ENCODE data around the gene GRIK2. TPM values are rescaled to one million over a fixed set of nuclear protein-coding genes. Genes with fewer than 3 reads are reported as not detected.

GRIK2 gene
- polyA plus RNA-seq, 6 donors from 2014 or later, result not detected

GRCh38 chr6:101994521-101994920 is 601.0 kb downstream of the GRIK2 start:
- Mint-ChIP-seq H3K9me3 (no peaks in the 10 kb centered on the region), H3K4me1 (no peaks in the 10 kb centered on the region), H3K27me3 (no peaks in the 10 kb centered on the region), H3K36me3 (no peaks in the 10 kb centered on the region), H3K4me3 (no peak overlapping the region), H3K27ac (no peak overlapping the region)
- ATAC-seq (ENCODE audit: low read depth in 2 of 2) (no peak), DNase-seq (no peak)

- H3K4me1 Mint-ChIP-seq, result no peaks in the 10 kb centered on the region
- no peaks in the 10 kb centered on the region for H3K36me3 Mint-ChIP-seq
- H3K9me3 Mint-ChIP-seq, result peaks cover 0 to 2% (median 0%) of the 10 kb centered on the region in 7 donors
- no peak overlapping the region for H3K4me3 Mint-ChIP-seq
- DNase-seq (no peak), ATAC-seq (ENCODE audit: low read depth in 2 of 2) (no peak)
- no peaks in the 10 kb centered on the region for H3K27me3 Mint-ChIP-seq
- H3K27ac Mint-ChIP-seq, result no peak overlapping the region
Observed at GRCh38 chr6:102015431-102015830, 621.9 kb downstream of the GRIK2 start.

GRCh38 chr6:102022281-102022680 is 628.8 kb downstream of the GRIK2 start:
- Mint-ChIP-seq H3K9me3 (peaks cover 0 to 2% (median 0%) of the 10 kb centered on the region in 7 donors), H3K36me3 (no peaks in the 10 kb centered on the region), H3K27me3 (no peaks in the 10 kb centered on the region), H3K4me3 (no peak overlapping the region), H3K4me1 (no peaks in the 10 kb centered on the region), H3K27ac (no peak overlapping the region)
- no peak for ATAC-seq (ENCODE audit: low read depth in 2 of 2)
- DNase-seq, result no peak

GRCh38 chr6:102022803-102023202 is 629.3 kb downstream of the GRIK2 start:
- Mint-ChIP-seq H3K9me3 (peaks cover 0 to 2% (median 0%) of the 10 kb centered on the region in 7 donors), H3K4me3 (no peak overlapping the region), H3K4me1 (no peaks in the 10 kb centered on the region), H3K27ac (no peak overlapping the region), H3K27me3 (no peaks in the 10 kb centered on the region), H3K36me3 (no peaks in the 10 kb centered on the region)
- ATAC-seq (ENCODE audit: low read depth in 2 of 2), result no peak
- no peak for DNase-seq

GRCh38 chr6:102023977-102024657 is 630.6 kb downstream of the GRIK2 start:
- no peak overlapping the region for H3K4me3 Mint-ChIP-seq
- H3K4me1 Mint-ChIP-seq, result no peaks in the 10 kb centered on the region
- no peaks in the 10 kb centered on the region for H3K27me3 Mint-ChIP-seq
- ATAC-seq (ENCODE audit: low read depth in 2 of 2) (no peak), DNase-seq (no peak)
- H3K9me3 Mint-ChIP-seq, result peaks cover 0 to 2% (median 0%) of the 10 kb centered on the region in 7 donors
- H3K27ac Mint-ChIP-seq, result no peak overlapping the region
- no peaks in the 10 kb centered on the region for H3K36me3 Mint-ChIP-seq

- H3K36me3 Mint-ChIP-seq, result no peaks in the 10 kb centered on the region
- H3K4me3 Mint-ChIP-seq, result no peak overlapping the region
- H3K4me1 Mint-ChIP-seq, result no peaks in the 10 kb centered on the region
- H3K27ac Mint-ChIP-seq, result no peak overlapping the region
- no peak for DNase-seq
- ATAC-seq (ENCODE audit: low read depth in 2 of 2), result no peak
- no peaks in the 10 kb centered on the region for H3K27me3 Mint-ChIP-seq
- H3K9me3 Mint-ChIP-seq, result peaks cover 0 to 2% (median 0%) of the 10 kb centered on the region in 7 donors
Observed at GRCh38 chr6:102026649-102027048, 633.1 kb downstream of the GRIK2 start.

GRCh38 chr6:102028176-102028575 is 634.7 kb downstream of the GRIK2 start:
- ATAC-seq (ENCODE audit: low read depth in 2 of 2) (no peak), DNase-seq (no peak)
- Mint-ChIP-seq H3K36me3 (no peaks in the 10 kb centered on the region), H3K9me3 (no peaks in the 10 kb centered on the region), H3K4me3 (no peak overlapping the region), H3K27ac (no peak overlapping the region), H3K27me3 (no peaks in the 10 kb centered on the region), H3K4me1 (no peaks in the 10 kb centered on the region)

GRCh38 chr6:102038964-102039363 is 645.5 kb downstream of the GRIK2 start:
- no peaks in the 10 kb centered on the region for H3K27me3 Mint-ChIP-seq
- H3K4me3 Mint-ChIP-seq, result no peak overlapping the region
- no peak overlapping the region for H3K27ac Mint-ChIP-seq
- DNase-seq, result no peak
- ATAC-seq (ENCODE audit: low read depth in 2 of 2), result no peak
- no peaks in the 10 kb centered on the region for H3K36me3 Mint-ChIP-seq
- peaks cover 0 to 8% (median 0%) of the 10 kb centered on the region in 7 donors for H3K9me3 Mint-ChIP-seq
- no peaks in the 10 kb centered on the region for H3K4me1 Mint-ChIP-seq

- Mint-ChIP-seq H3K4me3 (no peak overlapping the region), H3K27ac (no peak overlapping the region), H3K9me3 (peaks cover 0 to 8% (median under 1%) of the 10 kb centered on the region in 7 donors), H3K27me3 (no peaks in the 10 kb centered on the region), H3K4me1 (no peaks in the 10 kb centered on the region), H3K36me3 (no peaks in the 10 kb centered on the region)
- DNase-seq (no peak), ATAC-seq (ENCODE audit: low read depth in 2 of 2) (no peak)
Observed at GRCh38 chr6:102039441-102039840, 645.9 kb downstream of the GRIK2 start.

- peaks cover 0 to 6% (median 0%) of the 10 kb centered on the region in 7 donors for H3K9me3 Mint-ChIP-seq
- H3K36me3 Mint-ChIP-seq, result no peaks in the 10 kb centered on the region
- H3K27me3 Mint-ChIP-seq, result no peaks in the 10 kb centered on the region
- no peak overlapping the region for H3K27ac Mint-ChIP-seq
- no peak overlapping the region for H3K4me3 Mint-ChIP-seq
- ATAC-seq (ENCODE audit: low read depth in 2 of 2), result no peak
- DNase-seq, result no peak
- H3K4me1 Mint-ChIP-seq, result no peaks in the 10 kb centered on the region
Observed at GRCh38 chr6:102051001-102051400, 657.5 kb downstream of the GRIK2 start.

GRCh38 chr6:102051720-102052119 is 658.2 kb downstream of the GRIK2 start:
- DNase-seq (no peak), ATAC-seq (ENCODE audit: low read depth in 2 of 2) (no peak)
- Mint-ChIP-seq H3K36me3 (no peaks in the 10 kb centered on the region), H3K27ac (no peak overlapping the region), H3K9me3 (peaks cover 0 to 6% (median 0%) of the 10 kb centered on the region in 7 donors), H3K27me3 (no peaks in the 10 kb centered on the region), H3K4me3 (no peak overlapping the region), H3K4me1 (no peaks in the 10 kb centered on the region)

- Mint-ChIP-seq H3K4me3 (no peak overlapping the region), H3K27me3 (no peaks in the 10 kb centered on the region), H3K9me3 (peaks cover 0 to 10% (median 0%) of the 10 kb centered on the region in 7 donors), H3K4me1 (no peaks in the 10 kb centered on the region), H3K27ac (peak overlapping the region in 1 of 6 donors; percentile 5), H3K36me3 (no peaks in the 10 kb centered on the region)
- ATAC-seq (ENCODE audit: low read depth in 2 of 2) (no peak), DNase-seq (no peak)
Observed at GRCh38 chr6:102064142-102064541, 670.6 kb downstream of the GRIK2 start.

- no peak for DNase-seq
- Mint-ChIP-seq H3K27ac (peak overlapping the region in 2 of 6 donors; percentile 11), H3K27me3 (no peaks in the 10 kb centered on the region), H3K4me3 (no peak overlapping the region), H3K9me3 (peaks cover 0 to 10% (median 0%) of the 10 kb centered on the region in 7 donors), H3K36me3 (no peaks in the 10 kb centered on the region), H3K4me1 (no peaks in the 10 kb centered on the region)
- no peak for ATAC-seq (ENCODE audit: low read depth in 2 of 2)
Observed at GRCh38 chr6:102066301-102066700, 672.8 kb downstream of the GRIK2 start.

GRCh38 chr6:102068349-102068929 is 674.9 kb downstream of the GRIK2 start:
- Mint-ChIP-seq H3K9me3 (peaks cover 0 to 10% (median 0%) of the 10 kb centered on the region in 7 donors), H3K27ac (no peak overlapping the region), H3K36me3 (no peaks in the 10 kb centered on the region), H3K27me3 (no peaks in the 10 kb centered on the region), H3K4me3 (no peak overlapping the region), H3K4me1 (no peaks in the 10 kb centered on the region)
- DNase-seq (no peak), ATAC-seq (ENCODE audit: low read depth in 2 of 2) (no peak)
